Stimulated activated CD4-positive, alpha-beta T cell treated with anti-CD3 and anti-CD28 coated beads, Interleukin-2, amount 100 ng/mL, for 4 hours (primary cell): ENCODE results near the gene PCDH7.

ENCODE experiments used
- DNase-seq: peaks from one replicate; pipeline ENCODE4 v3.0.0-alpha.2; 2020; ENCODE audit warnings: low read depth

The PCDH7 gene, protein sequence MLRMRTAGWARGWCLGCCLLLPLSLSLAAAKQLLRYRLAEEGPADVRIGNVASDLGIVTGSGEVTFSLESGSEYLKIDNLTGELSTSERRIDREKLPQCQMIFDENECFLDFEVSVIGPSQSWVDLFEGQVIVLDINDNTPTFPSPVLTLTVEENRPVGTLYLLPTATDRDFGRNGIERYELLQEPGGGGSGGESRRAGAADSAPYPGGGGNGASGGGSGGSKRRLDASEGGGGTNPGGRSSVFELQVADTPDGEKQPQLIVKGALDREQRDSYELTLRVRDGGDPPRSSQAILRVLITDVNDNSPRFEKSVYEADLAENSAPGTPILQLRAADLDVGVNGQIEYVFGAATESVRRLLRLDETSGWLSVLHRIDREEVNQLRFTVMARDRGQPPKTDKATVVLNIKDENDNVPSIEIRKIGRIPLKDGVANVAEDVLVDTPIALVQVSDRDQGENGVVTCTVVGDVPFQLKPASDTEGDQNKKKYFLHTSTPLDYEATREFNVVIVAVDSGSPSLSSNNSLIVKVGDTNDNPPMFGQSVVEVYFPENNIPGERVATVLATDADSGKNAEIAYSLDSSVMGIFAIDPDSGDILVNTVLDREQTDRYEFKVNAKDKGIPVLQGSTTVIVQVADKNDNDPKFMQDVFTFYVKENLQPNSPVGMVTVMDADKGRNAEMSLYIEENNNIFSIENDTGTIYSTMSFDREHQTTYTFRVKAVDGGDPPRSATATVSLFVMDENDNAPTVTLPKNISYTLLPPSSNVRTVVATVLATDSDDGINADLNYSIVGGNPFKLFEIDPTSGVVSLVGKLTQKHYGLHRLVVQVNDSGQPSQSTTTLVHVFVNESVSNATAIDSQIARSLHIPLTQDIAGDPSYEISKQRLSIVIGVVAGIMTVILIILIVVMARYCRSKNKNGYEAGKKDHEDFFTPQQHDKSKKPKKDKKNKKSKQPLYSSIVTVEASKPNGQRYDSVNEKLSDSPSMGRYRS (N-terminal part only)

DNA sequence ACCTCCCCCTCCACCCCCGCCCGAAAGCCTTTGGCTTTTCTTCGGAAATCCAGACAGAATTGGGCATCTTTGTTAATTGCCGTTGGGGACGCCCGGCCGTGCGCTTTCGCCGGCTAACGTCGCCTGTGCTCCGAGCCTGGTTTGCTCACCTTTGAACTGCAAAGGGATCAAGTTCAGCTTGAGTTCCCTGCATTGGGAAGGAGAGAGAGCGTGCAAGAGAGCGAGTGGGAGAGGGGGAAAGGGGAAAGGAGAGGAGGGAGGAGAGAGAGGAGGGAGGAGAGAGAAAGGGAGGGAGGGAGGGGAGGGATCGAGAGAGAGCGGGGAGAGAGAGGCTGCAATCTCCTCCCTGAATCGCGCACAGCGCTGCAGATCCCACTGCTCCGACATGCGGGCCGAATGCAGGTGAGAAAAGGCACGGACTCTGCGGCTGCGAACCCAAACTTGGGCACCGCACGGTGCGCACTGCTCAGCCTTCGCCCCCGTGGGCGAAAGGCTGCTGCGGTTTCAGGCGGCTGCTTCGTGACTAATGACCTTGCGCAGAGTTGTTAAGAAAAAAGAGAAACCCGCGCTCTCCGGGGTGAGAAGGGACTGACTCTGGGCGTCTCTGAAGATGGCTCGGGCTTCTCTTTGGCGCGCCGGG lies at the start of gene PCDH7:
Gene PCDH7, plus strand, starts transcription at position 349 of the 640 bp plus-strand sequence. CDS start 1,054 bp downstream, outside the sequence.
- no peak for DNase-seq

GRCh38 chr4:30671926-30672448 lies 48.2 kb upstream of the PCDH7 start:
- DNase-seq: no peak

DNA sequence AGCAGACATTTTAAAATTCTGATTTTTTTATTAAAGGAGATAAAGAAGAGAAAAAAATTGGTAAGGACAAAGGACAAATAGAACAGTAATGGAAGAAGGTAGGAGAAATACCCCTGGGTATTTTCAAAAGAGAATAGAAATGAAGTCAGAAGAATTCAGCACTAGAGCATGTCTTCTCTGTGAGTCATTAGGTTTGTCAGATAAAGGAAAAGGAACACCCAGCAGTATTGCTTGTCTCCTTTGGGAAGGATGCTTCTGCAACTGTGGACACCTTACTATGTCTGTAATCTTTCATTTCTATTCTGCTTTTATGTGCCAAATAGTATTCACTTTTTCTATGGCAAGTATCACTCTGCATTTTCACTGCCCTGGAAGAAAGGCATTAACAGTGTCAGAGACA lies 24.0 kb upstream of the PCDH7 start:
- DNase-seq: no peak

DNA sequence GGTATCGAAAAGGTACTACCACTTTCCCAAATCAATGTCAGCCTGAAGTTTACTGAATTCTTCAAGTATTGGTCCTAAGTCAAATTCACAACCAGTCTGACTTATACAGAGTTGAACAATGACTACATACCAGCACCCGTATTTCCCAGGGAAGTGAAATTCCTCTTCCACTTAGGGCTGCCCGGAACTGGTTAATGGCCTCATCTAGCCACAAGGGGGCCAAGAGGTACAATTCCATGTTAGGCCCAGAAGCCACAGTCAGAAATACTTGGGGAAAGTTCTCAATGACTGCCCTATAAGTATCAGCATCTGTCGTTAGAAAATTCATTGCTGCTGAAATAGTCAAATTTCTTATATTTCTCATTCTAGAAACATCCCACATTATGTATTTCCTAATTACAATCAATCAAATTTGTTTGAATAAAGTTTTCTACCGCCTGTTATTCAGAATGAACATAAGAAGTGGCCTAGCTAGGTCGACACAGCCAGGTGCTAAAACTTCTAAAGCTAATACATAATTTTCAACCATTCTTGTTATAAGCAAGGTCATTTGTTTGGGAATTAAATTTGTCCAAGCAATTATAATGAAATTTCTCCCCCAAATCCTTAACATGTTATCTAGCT lies 5.6 kb upstream of the PCDH7 start:
- no peak for DNase-seq

DNA sequence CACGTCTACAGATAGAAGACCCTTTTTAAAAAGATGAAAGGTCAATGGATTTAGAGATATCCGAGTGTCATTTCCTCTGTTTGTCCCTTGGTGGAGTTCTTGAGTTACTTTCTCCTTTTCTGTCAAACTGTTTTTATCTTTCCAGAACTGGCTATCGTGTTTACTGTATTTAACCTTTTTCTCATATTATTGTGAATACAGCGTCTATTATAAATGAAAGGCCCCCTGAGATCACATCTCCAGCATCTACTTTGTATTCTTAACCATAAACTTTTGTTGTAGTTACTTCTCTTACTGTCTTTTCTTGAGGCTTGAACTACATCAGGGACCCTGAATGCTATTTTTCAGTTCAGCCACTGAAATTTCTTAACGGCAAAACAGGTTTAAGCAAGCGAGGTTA lies 4.0 kb upstream of the PCDH7 start:
- no peak for DNase-seq

GRCh38 chr4:30716681-30717207 lies 3.4 kb upstream of the PCDH7 start:
- DNase-seq: no peak

GRCh38 chr4:30717208-30718020 lies 2.8 kb upstream of the PCDH7 start:
- DNase-seq: no peak

DNA sequence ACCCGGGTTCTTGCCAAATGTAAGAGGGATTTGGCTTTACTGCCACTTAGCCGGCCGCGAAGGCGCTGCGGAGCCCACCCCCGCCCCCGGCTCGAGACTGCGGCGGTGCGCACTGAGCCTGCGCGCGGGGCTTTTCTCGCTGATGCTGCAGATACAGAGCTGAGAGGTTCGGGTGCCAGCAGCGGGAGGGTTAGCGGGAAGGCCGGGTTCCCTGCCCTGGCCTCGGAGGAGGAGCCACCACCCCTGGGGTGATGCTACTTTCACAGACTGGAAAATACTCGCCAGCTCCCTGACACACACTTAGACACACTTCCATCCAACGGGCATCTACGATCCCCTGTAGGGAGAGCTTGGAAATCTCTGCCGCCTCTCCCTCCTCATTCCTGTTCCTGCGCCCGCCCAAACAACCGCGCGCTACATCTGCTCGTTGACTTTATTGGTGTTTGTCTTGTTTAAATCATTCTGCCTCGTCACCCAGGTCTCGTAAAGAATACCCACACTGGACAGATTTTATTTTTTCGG lies 2.1 kb upstream of the PCDH7 start:
- no peak for DNase-seq

GRCh38 chr4:30718641-30719453 lies 1.3 kb upstream of the PCDH7 start:
- no peak for DNase-seq

DNA sequence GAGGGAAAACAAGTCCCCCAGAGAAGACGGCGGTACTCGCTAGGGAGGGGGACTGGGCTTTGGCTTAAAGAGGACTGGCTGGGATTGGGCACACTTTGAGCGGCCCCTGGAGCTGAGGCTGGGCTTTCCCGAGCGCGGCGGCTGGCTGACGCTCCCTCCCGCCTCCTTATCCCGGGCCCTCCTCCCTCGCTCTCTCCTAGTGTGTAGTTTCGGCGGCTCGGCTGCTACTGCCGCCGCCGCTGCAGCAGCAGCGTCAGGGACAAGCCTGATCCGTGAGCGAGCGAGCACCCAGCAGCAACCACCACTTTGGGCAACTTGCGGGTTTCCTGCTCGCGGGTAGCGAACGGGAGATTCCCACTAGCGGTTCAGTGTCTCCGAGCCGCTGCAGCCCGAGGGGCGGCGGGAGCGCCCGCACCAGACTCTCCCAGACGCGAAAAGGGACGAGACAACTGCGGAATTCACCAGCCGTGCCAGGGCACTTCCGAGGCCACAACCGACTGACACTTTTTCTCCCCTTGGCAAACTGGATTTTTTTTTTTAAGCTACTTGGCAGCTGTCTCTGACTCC lies 632 bp upstream of the PCDH7 start:
- no peak for DNase-seq

- DNase-seq: no peak
Observed at GRCh38 chr4:30720661-30721184, 554 bp downstream of the PCDH7 start.

GRCh38 chr4:30721185-30722091 lies 1.3 kb downstream of the PCDH7 start:
- DNase-seq: no peak

GRCh38 chr4:30722092-30722358 lies 1.9 kb downstream of the PCDH7 start:
- DNase-seq: no peak

- no peak for DNase-seq
Observed at GRCh38 chr4:30722359-30723200, 2.4 kb downstream of the PCDH7 start.

GRCh38 chr4:30723201-30723955 lies 3.2 kb downstream of the PCDH7 start:
- DNase-seq: no peak

DNA sequence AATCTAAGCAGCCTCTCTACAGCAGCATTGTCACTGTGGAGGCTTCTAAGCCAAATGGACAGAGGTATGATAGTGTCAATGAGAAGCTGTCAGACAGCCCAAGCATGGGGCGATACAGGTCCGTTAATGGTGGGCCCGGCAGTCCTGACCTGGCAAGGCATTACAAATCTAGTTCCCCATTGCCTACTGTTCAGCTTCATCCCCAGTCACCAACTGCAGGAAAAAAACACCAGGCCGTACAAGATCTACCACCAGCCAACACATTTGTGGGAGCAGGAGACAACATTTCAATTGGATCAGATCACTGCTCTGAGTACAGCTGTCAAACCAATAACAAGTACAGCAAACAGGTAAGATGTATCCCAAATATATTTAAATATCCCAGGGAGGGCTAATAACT lies 4.1 kb downstream of the PCDH7 start:
- no peak for DNase-seq
